GM23338 (cell line): Measurements from ENCODE around the gene ANKRD22. TPM values are rescaled to one million over a fixed set of nuclear protein-coding genes. Genes with fewer than 3 reads are reported as not detected.

Experiments
- ATAC-seq: fragments of 200-7000 bp; cut with Tn5 transposase; 3 replicates; pipeline ENCODE4 v1.9.1; 2020
- DNase-seq: peaks from one replicate; pipeline ENCODE4 v3.0.0-alpha.2; 2015; ENCODE audit warnings: low spot score
- H2AFZ ChIP-seq: fragments of 200-600 bp; sonication (generic); 2 replicates; pipeline ENCODE4 v1.8.0; 2016; ENCODE audit warnings: antibody characterized with exemption, mild to moderate bottlenecking, moderate library complexity
- H3F3A ChIP-seq: fragments of 200-600 bp; sonication (generic); replicated peaks from 2 replicates; pipeline ENCODE4 v1.8.0; 2017; ENCODE audit warnings: antibody characterized with exemption, mixed run types, low read depth
- H3K27ac ChIP-seq: fragments of 200-600 bp; sonication (generic); 2 replicates; pipeline ENCODE4 v1.6.1; 2016; ENCODE audit warnings: low read depth
- H3K27me3 ChIP-seq: fragments of 200-600 bp; sonication (generic); 2 replicates; pipeline ENCODE4 v1.8.0; 2016; ENCODE audit warnings: mild to moderate bottlenecking, mixed run types, moderate library complexity; ENCODE audit not compliant: insufficient read depth
- H3K36me3 ChIP-seq: fragments of 200-600 bp; sonication (generic); 2 replicates; pipeline ENCODE4 v1.8.0; 2016; ENCODE audit warnings: mild to moderate bottlenecking; ENCODE audit not compliant: insufficient read depth
- H3K4me1 ChIP-seq: fragments of 200-600 bp; sonication (generic); 2 replicates; pipeline ENCODE4 v1.8.0; 2016; ENCODE audit warnings: mild to moderate bottlenecking, moderate library complexity; ENCODE audit not compliant: insufficient read depth
- H3K4me2 ChIP-seq: fragments of 200-600 bp; sonication (generic); 2 replicates; pipeline ENCODE4 v1.7.1; 2017; ENCODE audit warnings: mixed run types
- H3K4me3 ChIP-seq: fragments of 200-600 bp; sonication (generic); 2 replicates; pipeline ENCODE4 v1.6.1; 2016; ENCODE audit warnings: mixed run types
- H3K79me2 ChIP-seq: fragments of 200-600 bp; sonication (generic); replicated peaks from 2 replicates; pipeline ENCODE4 v1.8.0; 2017; ENCODE audit warnings: mild to moderate bottlenecking; ENCODE audit not compliant: insufficient read depth
- H3K9me2 ChIP-seq: fragments of 200-600 bp; sonication (generic); 2 replicates; pipeline ENCODE4 v1.8.0; 2017; ENCODE audit not compliant: insufficient read depth
- H4K20me1 ChIP-seq: fragments of 200-600 bp; sonication (generic); replicated peaks from 2 replicates; pipeline ENCODE4 v1.8.0; 2017; ENCODE audit warnings: mild to moderate bottlenecking; ENCODE audit not compliant: insufficient read depth
- H3K27ac Mint-ChIP-seq: 2 replicates; pipeline ENCODE4 v1.8.0; 2020; ENCODE audit warnings: inconsistent platforms, mild to moderate bottlenecking, moderate library complexity, mixed read lengths
- H3K27me3 Mint-ChIP-seq: 3 replicates; pipeline ENCODE4 v1.8.0; 2022; ENCODE audit warnings: low read depth, mild to moderate bottlenecking, moderate library complexity, mixed read lengths, inconsistent platforms; ENCODE audit not compliant: insufficient read depth, poor library complexity
- H3K36me3 Mint-ChIP-seq: 3 replicates; pipeline ENCODE4 v1.8.0; 2021; ENCODE audit warnings: low read depth, mild to moderate bottlenecking, inconsistent platforms, moderate library complexity, mixed read lengths
- H3K4me1 Mint-ChIP-seq: 3 replicates; pipeline ENCODE4 v1.8.0; 2020; ENCODE audit warnings: mild to moderate bottlenecking, inconsistent platforms, mixed read lengths
- H3K4me3 Mint-ChIP-seq: 3 replicates; pipeline ENCODE4 v1.8.0; 2021; ENCODE audit warnings: moderate library complexity, mild to moderate bottlenecking, inconsistent platforms, mixed read lengths
- H3K9me3 Mint-ChIP-seq: 3 replicates; pipeline ENCODE4 v1.8.0; 2020; ENCODE audit warnings: moderate library complexity, mild to moderate bottlenecking, inconsistent platforms, mixed read lengths
- CREB1 ChIP-seq: fragments of 250-450 bp; sonication (Bioruptor Pico); IDR thresholded peaks from 2 replicates; pipeline ENCODE4 v1.5.0; 2020; ENCODE audit warnings: low read depth, mild to moderate bottlenecking, moderate library complexity
- EZH2 ChIP-seq: fragments of 200-600 bp; sonication (generic); IDR thresholded peaks from one replicate; pipeline ENCODE4 v1.8.0; 2017; ENCODE audit warnings: antibody characterized with exemption, mild to moderate bottlenecking, low read depth; ENCODE audit not compliant: unreplicated experiment
- EZH2phosphoT487 ChIP-seq: fragments of 200-600 bp; sonication (generic); IDR thresholded peaks from one replicate; pipeline ENCODE4 v1.8.1; 2018; ENCODE audit warnings: antibody characterized with exemption; ENCODE audit not compliant: unreplicated experiment
- POLR2AphosphoS5 ChIP-seq: IDR thresholded peaks from 2 replicates; pipeline ENCODE4 v1.6.1; 2016; ENCODE audit warnings: antibody characterized with exemption, low read depth
- STAT1 ChIP-seq: IDR thresholded peaks from one replicate; pipeline ENCODE4 v1.6.1; 2016; ENCODE audit warnings: antibody characterized with exemption; ENCODE audit not compliant: unreplicated experiment
- ZNF114 ChIP-seq: fragments of 250-450 bp; sonication (Bioruptor Pico); IDR thresholded peaks from 2 replicates; pipeline ENCODE4 v1.5.0; 2020; ENCODE audit warnings: mild to moderate bottlenecking, moderate library complexity
- ZNF331 ChIP-seq: fragments of 250-450 bp; sonication (Bioruptor Pico); IDR thresholded peaks from 2 replicates; pipeline ENCODE4 v1.5.0; 2020; ENCODE audit warnings: low read depth, mild to moderate bottlenecking, moderate library complexity
- polyA plus RNA-seq: library from polyadenylated mRNA; unstranded; fragments of >200 nt; fragmentation: Nextera tagmentation; extraction: Ambion mirVana; gene quantifications from 2 replicates; pipeline ENCODE4 v1.2.1, GENCODE V29; 2016
- total RNA-seq: library from RNA; depleted of rRNA; stranded (reverse); fragments of >200 nt; shearing (Covaris generic); gene quantifications from 2 replicates; pipeline ENCODE4 v1.2.3, GENCODE V29; 2014
- TF ChIP-seq, protein P1 (sequence below): IDR thresholded peaks from one replicate; pipeline ENCODE4 v1.6.1; 2018; ENCODE audit warnings: antibody characterized with exemption; ENCODE audit not compliant: unreplicated experiment
- TF ChIP-seq, protein P2 (sequence below): IDR thresholded peaks from 2 replicates; pipeline ENCODE4 v1.6.1; 2016; ENCODE audit warnings: antibody characterized with exemption

The ANKRD22 gene
- total and polyA plus RNA-seq, 2 experiments from 2014 or later: not detected

DNA sequence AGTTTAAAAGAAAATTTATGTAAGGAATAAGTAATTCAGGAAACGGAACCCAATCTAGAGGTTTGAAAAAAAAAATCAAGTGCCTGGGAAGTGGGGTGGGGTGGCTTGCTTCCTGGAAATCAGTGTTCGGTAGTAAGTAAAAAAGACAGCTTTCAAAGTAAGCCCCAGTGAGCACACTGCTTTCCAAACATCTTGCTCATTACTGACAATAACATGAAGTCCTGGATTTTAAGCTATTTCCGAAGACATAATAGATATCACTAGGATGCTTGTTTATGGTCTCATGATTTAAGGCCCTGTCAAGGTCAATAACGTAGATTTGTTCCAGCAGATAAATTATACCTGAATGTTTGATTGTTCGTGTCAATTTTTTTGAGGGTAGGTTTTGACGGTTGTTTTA lies 29.7 kb upstream of the ANKRD22 start (continued):
- no peak for TF ChIP-seq ZNF114 (CRISPR knock-in tag)

DNA sequence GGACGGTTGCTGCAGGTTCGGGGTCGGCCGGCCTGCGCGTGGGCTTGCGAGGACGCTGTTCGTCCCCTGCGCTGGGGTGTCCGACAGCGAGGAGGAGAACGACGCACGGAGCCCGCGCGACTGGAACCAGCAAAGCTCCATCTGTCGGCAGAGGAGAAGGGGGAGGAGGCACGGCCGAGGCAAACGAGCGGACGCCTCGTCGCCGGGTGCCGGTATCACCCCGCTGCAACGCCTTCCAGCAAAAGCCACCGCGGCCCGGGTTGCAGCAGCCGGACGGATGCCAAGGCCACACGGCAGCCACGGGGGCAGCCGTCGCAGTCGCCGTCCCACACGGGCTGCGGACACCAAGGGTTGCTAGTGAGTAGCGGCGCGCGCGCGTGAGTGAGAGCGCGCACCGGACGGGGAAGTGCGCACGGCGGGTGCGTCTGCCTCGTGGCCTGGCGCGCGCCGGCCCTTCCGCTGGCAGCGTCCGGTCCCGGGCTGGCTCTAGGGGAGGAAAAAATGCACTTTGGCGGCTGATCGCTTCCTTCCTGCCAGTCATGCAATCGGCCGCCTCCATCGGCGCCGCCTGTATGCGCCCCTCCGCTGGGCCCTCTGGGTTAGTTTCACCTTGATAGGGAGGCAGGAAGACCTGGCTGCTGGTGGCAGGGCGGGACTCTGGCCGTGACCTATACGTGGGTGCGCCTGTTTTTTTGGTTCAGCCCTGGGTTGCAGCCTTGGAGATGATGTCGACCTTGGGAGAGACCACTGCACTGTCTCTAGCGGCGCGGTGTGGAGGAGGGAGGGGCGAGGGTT lies 28.8 kb upstream of the ANKRD22 start:
- H3K27ac ChIP-seq: peak overlapping the region; percentile 89; the same call in 1 of the 2 replicates

DNA sequence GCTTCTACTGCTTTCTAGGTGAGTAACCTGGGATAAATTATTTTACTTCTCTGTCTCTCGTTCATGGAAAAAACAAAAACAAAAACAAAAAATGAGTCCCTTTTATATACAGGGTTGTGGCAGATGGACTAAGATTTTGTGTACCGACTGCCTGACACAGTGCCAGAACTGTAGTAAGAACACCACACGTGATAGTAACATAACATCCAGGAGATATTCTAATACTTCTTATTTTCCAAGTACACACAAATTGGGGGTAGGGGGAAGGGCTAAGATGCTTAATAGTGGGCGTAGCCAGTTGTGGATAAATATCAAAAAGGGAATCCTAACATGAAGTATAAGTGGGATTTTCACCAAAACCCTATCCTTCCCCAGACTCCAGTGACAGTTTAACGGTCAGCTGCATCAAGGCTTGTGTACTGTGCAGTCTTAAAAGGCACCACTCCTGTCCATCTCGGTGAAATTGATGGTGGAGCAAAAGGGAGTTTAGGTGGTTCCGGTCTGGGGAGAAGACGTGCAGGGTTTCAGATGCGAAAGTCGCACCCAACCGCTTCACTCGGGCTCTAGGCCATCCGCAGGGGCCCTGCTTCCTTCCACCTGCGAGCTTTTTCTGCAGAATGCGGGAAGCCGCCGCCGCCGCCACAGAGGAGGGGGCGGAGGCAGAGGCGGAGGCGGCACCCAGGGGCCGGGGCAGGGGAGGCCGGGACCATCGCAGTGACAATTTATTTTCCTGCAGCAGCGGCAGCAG lies 28.1 kb upstream of the ANKRD22 start, which contains the start of gene STAMBPL1:
Gene STAMBPL1 (plus strand): TSS at position 712 of the 748 bp plus-strand sequence. CDS start 21,464 bp downstream, outside the sequence.
- Mint-ChIP-seq H3K27ac (peak within 1 kb of the TSS; percentile 97), H3K36me3 (no peaks in the 10 kb centered on the region), H3K4me1 (peaks cover 51% of the 10 kb centered on the region), H3K9me3 (no peaks in the 10 kb centered on the region), H3K27me3 (peaks cover 8% of the 10 kb centered on the region), H3K4me3 (peak within 1 kb of the TSS; percentile 95)
- Histone ChIP-seq H3K36me3 (no peaks in the 10 kb centered on the region), H3K4me3 (peak within 1 kb of the TSS; percentile 86), H3K27ac (peak within 1 kb of the TSS; percentile 89; the same call in 1 of the 2 replicates), H3K4me2 (peak within 1 kb of the TSS; percentile 95), H3K4me1 (peaks cover 35% of the 10 kb centered on the region), H3F3A (peaks cover 5% of the 10 kb centered on the region), H3K27me3 (peaks cover 13% of the 10 kb centered on the region), H4K20me1 (no peaks in the 10 kb centered on the region), H3K9me2 (no peaks in the 10 kb centered on the region), H2AFZ (peak within 1 kb of the TSS; percentile 98), H3K79me2 (no peaks in the 10 kb centered on the region)
- DNase-seq (no peak), ATAC-seq (peak; percentile 70)
- TF ChIP-seq ZNF331 (no peak), EZH2 (no peak), EZH2phosphoT487 (no peak)
- TF ChIP-seq, protein P1, sequence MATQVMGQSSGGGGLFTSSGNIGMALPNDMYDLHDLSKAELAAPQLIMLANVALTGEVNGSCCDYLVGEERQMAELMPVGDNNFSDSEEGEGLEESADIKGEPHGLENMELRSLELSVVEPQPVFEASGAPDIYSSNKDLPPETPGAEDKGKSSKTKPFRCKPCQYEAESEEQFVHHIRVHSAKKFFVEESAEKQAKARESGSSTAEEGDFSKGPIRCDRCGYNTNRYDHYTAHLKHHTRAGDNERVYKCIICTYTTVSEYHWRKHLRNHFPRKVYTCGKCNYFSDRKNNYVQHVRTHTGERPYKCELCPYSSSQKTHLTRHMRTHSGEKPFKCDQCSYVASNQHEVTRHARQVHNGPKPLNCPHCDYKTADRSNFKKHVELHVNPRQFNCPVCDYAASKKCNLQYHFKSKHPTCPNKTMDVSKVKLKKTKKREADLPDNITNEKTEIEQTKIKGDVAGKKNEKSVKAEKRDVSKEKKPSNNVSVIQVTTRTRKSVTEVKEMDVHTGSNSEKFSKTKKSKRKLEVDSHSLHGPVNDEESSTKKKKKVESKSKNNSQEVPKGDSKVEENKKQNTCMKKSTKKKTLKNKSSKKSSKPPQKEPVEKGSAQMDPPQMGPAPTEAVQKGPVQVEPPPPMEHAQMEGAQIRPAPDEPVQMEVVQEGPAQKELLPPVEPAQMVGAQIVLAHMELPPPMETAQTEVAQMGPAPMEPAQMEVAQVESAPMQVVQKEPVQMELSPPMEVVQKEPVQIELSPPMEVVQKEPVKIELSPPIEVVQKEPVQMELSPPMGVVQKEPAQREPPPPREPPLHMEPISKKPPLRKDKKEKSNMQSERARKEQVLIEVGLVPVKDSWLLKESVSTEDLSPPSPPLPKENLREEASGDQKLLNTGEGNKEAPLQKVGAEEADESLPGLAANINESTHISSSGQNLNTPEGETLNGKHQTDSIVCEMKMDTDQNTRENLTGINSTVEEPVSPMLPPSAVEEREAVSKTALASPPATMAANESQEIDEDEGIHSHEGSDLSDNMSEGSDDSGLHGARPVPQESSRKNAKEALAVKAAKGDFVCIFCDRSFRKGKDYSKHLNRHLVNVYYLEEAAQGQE: no peak
- TF ChIP-seq, protein P2, sequence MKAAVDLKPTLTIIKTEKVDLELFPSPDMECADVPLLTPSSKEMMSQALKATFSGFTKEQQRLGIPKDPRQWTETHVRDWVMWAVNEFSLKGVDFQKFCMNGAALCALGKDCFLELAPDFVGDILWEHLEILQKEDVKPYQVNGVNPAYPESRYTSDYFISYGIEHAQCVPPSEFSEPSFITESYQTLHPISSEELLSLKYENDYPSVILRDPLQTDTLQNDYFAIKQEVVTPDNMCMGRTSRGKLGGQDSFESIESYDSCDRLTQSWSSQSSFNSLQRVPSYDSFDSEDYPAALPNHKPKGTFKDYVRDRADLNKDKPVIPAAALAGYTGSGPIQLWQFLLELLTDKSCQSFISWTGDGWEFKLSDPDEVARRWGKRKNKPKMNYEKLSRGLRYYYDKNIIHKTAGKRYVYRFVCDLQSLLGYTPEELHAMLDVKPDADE: no peak; the same call in 1 of the 2 replicates

More for the DNA sequence above, 28.8 kb upstream of the ANKRD22 start:
- Mint-ChIP-seq H3K27me3 (peaks cover 8% of the 10 kb centered on the region), H3K4me1 (peaks cover 51% of the 10 kb centered on the region), H3K27ac (peak overlapping the region; percentile 97), H3K36me3 (no peaks in the 10 kb centered on the region), H3K4me3 (peak overlapping the region; percentile 95), H3K9me3 (no peaks in the 10 kb centered on the region)
- Histone ChIP-seq H3K4me2 (peak overlapping the region; percentile 95), H3K79me2 (no peaks in the 10 kb centered on the region), H3K36me3 (no peaks in the 10 kb centered on the region), H2AFZ (peak overlapping the region; percentile 98), H3F3A (peaks cover 5% of the 10 kb centered on the region), H3K4me3 (peak overlapping the region; percentile 86), H3K27me3 (peaks cover 13% of the 10 kb centered on the region), H3K9me2 (no peaks in the 10 kb centered on the region), H4K20me1 (no peaks in the 10 kb centered on the region), H3K4me1 (peaks cover 35% of the 10 kb centered on the region)
- DNase-seq (peak; percentile 87), ATAC-seq (peak; percentile 88)
- TF ChIP-seq STAT1: no peak
- peak; percentile 74 for TF ChIP-seq POLR2AphosphoS5
- TF ChIP-seq, protein P1: no peak
- TF ChIP-seq CREB1 (CRISPR knock-in tag): no peak
